Measurements from ENCODE around the gene TM9SF1.
A peak's percentile ranks its signal among the peaks of the same experiment; 100 is the strongest.

The TM9SF1 gene

GRCh38 chr14:24147761-24148428, 47.3 kb downstream of the TM9SF1 start:
- no peak for DNase-seq (ENCODE audit: extremely low read depth, low read depth)
- no peak for TF ChIP-seq CTCF (IDR thresholded peaks at IDR 0.05; ENCODE audit: low read depth, low read length, missing control alignments)
- H3K4me3 ChIP-seq (replicated peaks; ENCODE audit: low read depth, low read length) = peak overlapping the region; percentile 75

GRCh38 chr14:24146978-24147760, 48.1 kb downstream of the TM9SF1 start, which contains the start of gene RNF31:
RNF31 (plus strand) TSS chr14:24147498; CDS start chr14:24147699, 201 bp downstream.
- DNase-seq (ENCODE audit: extremely low read depth, low read depth) = peak; percentile 94
- peak within 1 kb of the TSS; percentile 75 for H3K4me3 ChIP-seq (replicated peaks; ENCODE audit: low read depth, low read length)
- TF ChIP-seq CTCF (IDR thresholded peaks at IDR 0.05; ENCODE audit: low read depth, low read length, missing control alignments) = no peak

- DNase-seq (ENCODE audit: extremely low read depth, low read depth) = peak; percentile 85
- H3K4me3 ChIP-seq (replicated peaks; ENCODE audit: low read depth, low read length) = peak within 1 kb of the TSS; percentile 75
- TF ChIP-seq CTCF (IDR thresholded peaks at IDR 0.05; ENCODE audit: low read depth, low read length, missing control alignments) = no peak
These were observed 48.7 kb downstream of the TM9SF1 start, which contains the start of gene PSME2 for GRCh38 chr14:24146453-24146977. PSME2 (minus strand) TSS chr14:24146610; CDS start chr14:24146581, 29 bp downstream.

- no peak for DNase-seq (ENCODE audit: extremely low read depth, low read depth)
- H3K4me3 ChIP-seq (replicated peaks; ENCODE audit: low read depth, low read length) = peak overlapping the region; percentile 75
- no peak for TF ChIP-seq CTCF (IDR thresholded peaks at IDR 0.05; ENCODE audit: low read depth, low read length, missing control alignments)
These were observed 49.4 kb downstream of the TM9SF1 start for GRCh38 chr14:24145690-24146452.

- DNase-seq (ENCODE audit: extremely low read depth, low read depth) = no peak
- H3K4me3 ChIP-seq (replicated peaks; ENCODE audit: low read depth, low read length) = peak overlapping the region; percentile 75
- no peak for TF ChIP-seq CTCF (IDR thresholded peaks at IDR 0.05; ENCODE audit: low read depth, low read length, missing control alignments)
These were observed 50.0 kb downstream of the TM9SF1 start for GRCh38 chr14:24145219-24145618.

- no peak overlapping the region for H3K4me3 ChIP-seq (replicated peaks; ENCODE audit: low read depth, low read length)
These were observed 50.8 kb downstream of the TM9SF1 start for GRCh38 chr14:24144451-24144850.

More at GRCh38 chr14:24144451-24144850, 50.8 kb downstream of the TM9SF1 start:
- no peak for TF ChIP-seq CTCF (IDR thresholded peaks at IDR 0.05; ENCODE audit: low read depth, low read length, missing control alignments)
- no peak for DNase-seq (ENCODE audit: extremely low read depth, low read depth)
